DND-41 (cell line): Measurements from ENCODE around the gene LTBP1.

Experiments
- ATAC-seq: fragments of 200-7000 bp; cut with Tn5 transposase; 3 replicates; pipeline ENCODE4 v1.9.1; 2021; ENCODE audit warnings: low read depth; ENCODE audit not compliant: insufficient read depth
- DNase-seq: peaks from one replicate; pipeline ENCODE4 v3.0.0-alpha.2; 2020
- H2AFZ ChIP-seq: 2 replicates; pipeline ENCODE4 v1.6.0; 2012; ENCODE audit warnings: low read depth, low read length
- H3K27ac ChIP-seq: 2 replicates; pipeline ENCODE4 v1.5.1; 2012; ENCODE audit warnings: low read length, inconsistent platforms
- H3K27me3 ChIP-seq: fragments of 200-600 bp; sonication (generic); 2 replicates; pipeline ENCODE4 v1.6.0; 2012; ENCODE audit warnings: low read length, mild to moderate bottlenecking, inconsistent platforms; ENCODE audit not compliant: insufficient read depth, poor library complexity
- H3K36me3 ChIP-seq: 2 replicates; pipeline ENCODE4 v1.5.1; 2012; ENCODE audit warnings: low read length, inconsistent platforms; ENCODE audit not compliant: insufficient read depth
- H3K4me1 ChIP-seq: 2 replicates; pipeline ENCODE4 v1.5.1; 2012; ENCODE audit warnings: mild to moderate bottlenecking, low read length; ENCODE audit not compliant: insufficient read depth
- H3K4me2 ChIP-seq: 2 replicates; pipeline ENCODE4 v1.6.0; 2012; ENCODE audit warnings: mild to moderate bottlenecking, moderate library complexity, low read length, inconsistent platforms; ENCODE audit not compliant: insufficient read depth
- H3K4me3 ChIP-seq, 2 experiments: fragments of 200-600 bp in 1 of 2; shearing (Covaris generic) in 1 of 2; 2 replicates each; pipeline ENCODE4 v1.5.1; 2012 to 2016; ENCODE audit warnings: inconsistent platforms in 2 of 2, low read length in 2 of 2, mild to moderate bottlenecking in 2 of 2, low read depth in 1 of 2, moderate library complexity in 1 of 2
- H3K79me2 ChIP-seq: 2 replicates; pipeline ENCODE4 v1.6.0; 2012; ENCODE audit warnings: low read length, inconsistent platforms; ENCODE audit not compliant: insufficient read depth
- H3K9ac ChIP-seq: 2 replicates; pipeline ENCODE4 v1.6.0; 2012; ENCODE audit warnings: low read depth, mild to moderate bottlenecking, inconsistent platforms, low read length, moderate library complexity
- H3K9me3 ChIP-seq: 2 replicates; pipeline ENCODE4 v1.5.1; 2012; ENCODE audit warnings: low read length, moderate library complexity, mild to moderate bottlenecking, inconsistent platforms; ENCODE audit not compliant: insufficient read depth, severe bottlenecking
- H4K20me1 ChIP-seq: 2 replicates; pipeline ENCODE4 v1.6.0; 2012; ENCODE audit warnings: low read length; ENCODE audit not compliant: insufficient read depth
- CTCF ChIP-seq: IDR thresholded peaks from 2 replicates; pipeline ENCODE4 v1.5.1; 2012; ENCODE audit warnings: borderline replicate concordance, low read length, moderate library complexity, mild to moderate bottlenecking; ENCODE audit not compliant: poor library complexity, severe bottlenecking; ENCODE audit errors: extremely low read depth
- EZH2 ChIP-seq: IDR thresholded peaks from 3 replicates; pipeline ENCODE4 v1.6.1; 2012; ENCODE audit warnings: borderline replicate concordance, low read depth, mild to moderate bottlenecking, moderate library complexity, low read length, inconsistent platforms; ENCODE audit not compliant: severe bottlenecking

The LTBP1 gene

GRCh38 chr2:33136056-33136455, 189.3 kb downstream of the LTBP1 start:
- Histone ChIP-seq H3K4me2 (no peak overlapping the region), H3K4me1 (no peaks in the 10 kb centered on the region), H3K9me3 (no peaks in the 10 kb centered on the region), H2AFZ (no peak overlapping the region), H3K36me3 (no peaks in the 10 kb centered on the region), H3K4me3 (no peak overlapping the region), H3K27ac (no peak overlapping the region), H3K27me3 (no peaks in the 10 kb centered on the region), H4K20me1 (no peaks in the 10 kb centered on the region), H3K79me2 (no peaks in the 10 kb centered on the region), H3K9ac (no peak overlapping the region)
- TF ChIP-seq CTCF: no peak
- no peak for TF ChIP-seq EZH2
- no peak for ATAC-seq
- no peak for DNase-seq

DNA sequence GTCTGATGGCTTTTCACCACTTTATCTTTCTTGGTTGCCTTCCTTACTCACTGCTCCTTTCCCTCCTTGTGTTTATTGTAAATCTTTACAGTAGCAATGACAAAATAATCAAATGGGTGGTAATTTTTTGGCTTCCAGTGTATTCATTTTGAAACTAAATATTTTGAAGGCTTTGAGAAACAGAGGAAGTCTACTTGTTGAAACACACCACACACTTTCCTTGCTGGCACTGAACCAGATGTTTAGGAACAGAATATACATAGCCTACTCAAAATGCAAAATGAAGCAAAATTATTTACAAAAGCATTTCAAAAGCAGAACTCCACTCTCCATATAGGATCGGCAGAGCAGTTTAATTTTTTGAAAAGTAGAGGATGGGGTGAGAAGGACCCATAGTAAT, 189.8 kb downstream of the LTBP1 start:
- Histone ChIP-seq H3K9ac (no peak overlapping the region), H3K9me3 (no peaks in the 10 kb centered on the region), H3K27me3 (no peaks in the 10 kb centered on the region), H3K4me1 (no peaks in the 10 kb centered on the region), H2AFZ (no peak overlapping the region), H3K36me3 (no peaks in the 10 kb centered on the region), H3K27ac (no peak overlapping the region), H4K20me1 (no peaks in the 10 kb centered on the region), H3K79me2 (no peaks in the 10 kb centered on the region), H3K4me3 (no peak overlapping the region), H3K4me2 (no peak overlapping the region)
- TF ChIP-seq EZH2 (no peak), CTCF (no peak)
- DNase-seq (no peak), ATAC-seq (no peak)

- Histone ChIP-seq H3K79me2 (no peaks in the 10 kb centered on the region), H3K36me3 (no peaks in the 10 kb centered on the region), H3K4me2 (no peak overlapping the region), H3K9ac (no peak overlapping the region), H3K4me3 (no peak overlapping the region), H3K27me3 (no peaks in the 10 kb centered on the region), H3K4me1 (no peaks in the 10 kb centered on the region), H4K20me1 (no peaks in the 10 kb centered on the region), H2AFZ (no peak overlapping the region), H3K27ac (no peak overlapping the region), H3K9me3 (no peaks in the 10 kb centered on the region)
- TF ChIP-seq CTCF: no peak
- no peak for TF ChIP-seq EZH2
- ATAC-seq (no peak), DNase-seq (no peak)
Measured at GRCh38 chr2:33137331-33137730, 190.6 kb downstream of the LTBP1 start.

GRCh38 chr2:33139949-33140348, 193.2 kb downstream of the LTBP1 start:
- H3K27me3 ChIP-seq: no peaks in the 10 kb centered on the region
- H3K4me2 ChIP-seq: no peak overlapping the region

More at GRCh38 chr2:33139949-33140348, 193.2 kb downstream of the LTBP1 start:
- H3K27ac ChIP-seq: no peak overlapping the region
- no peaks in the 10 kb centered on the region for H3K79me2 ChIP-seq
- H2AFZ ChIP-seq: no peak overlapping the region
- H3K9me3 ChIP-seq: no peaks in the 10 kb centered on the region
- H3K36me3 ChIP-seq: no peaks in the 10 kb centered on the region
- no peak for ATAC-seq
- H3K4me3 ChIP-seq: no peak overlapping the region
- TF ChIP-seq EZH2 (no peak), CTCF (no peak)
- H4K20me1 ChIP-seq: no peaks in the 10 kb centered on the region
- H3K4me1 ChIP-seq: no peaks in the 10 kb centered on the region
- no peak for DNase-seq
- H3K9ac ChIP-seq: no peak overlapping the region
